GM19238 (cell line): Measurements from ENCODE around the gene SLC5A9.
"Not testable (repeated sequence)": the region's sequence is repeated elsewhere in the genome, so short reads cannot be mapped to it uniquely, and the experiment has no call there.

Experiments used
- DNase-seq: peaks from one replicate; pipeline ENCODE4 v3.0.0; 2011; ENCODE audit warnings: low spot score; ENCODE audit not compliant: insufficient read length

The SLC5A9 gene

GRCh38 chr1:48236716-48237470, 14.4 kb downstream of the SLC5A9 start:
- DNase-seq: peak; percentile 28

GRCh38 chr1:48242141-48242736, 19.7 kb downstream of the SLC5A9 start:
- no peak for DNase-seq

- DNase-seq: no peak
Measured at GRCh38 chr1:48245106-48245505, 22.6 kb downstream of the SLC5A9 start.

- DNase-seq: no peak
Measured at GRCh38 chr1:48246727-48247126, 24.2 kb downstream of the SLC5A9 start.

- DNase-seq: no peak
Measured at GRCh38 chr1:48248356-48248755, 25.8 kb downstream of the SLC5A9 start.

GRCh38 chr1:48249868-48250267, 27.4 kb downstream of the SLC5A9 start:
- no peak for DNase-seq

- DNase-seq: no peak
Measured at GRCh38 chr1:48250572-48250971, 28.1 kb downstream of the SLC5A9 start.

GRCh38 chr1:48251323-48251722, 28.8 kb downstream of the SLC5A9 start:
- no peak for DNase-seq

GRCh38 chr1:48251821-48252220, 29.3 kb downstream of the SLC5A9 start:
- no peak for DNase-seq

- DNase-seq: no peak
Measured at GRCh38 chr1:48254254-48254653, 31.7 kb downstream of the SLC5A9 start.

GRCh38 chr1:48258106-48258505, 35.6 kb downstream of the SLC5A9 start:
- no peak for DNase-seq

GRCh38 chr1:48261881-48262400, 39.4 kb downstream of the SLC5A9 start:
- no peak for DNase-seq

GRCh38 chr1:48263041-48263440, 40.5 kb downstream of the SLC5A9 start:
- DNase-seq: no peak

- DNase-seq: no peak
Measured at GRCh38 chr1:48266576-48266975, 44.1 kb downstream of the SLC5A9 start.

- not testable (repeated sequence) for DNase-seq
Measured at GRCh38 chr1:48277437-48277836, 54.9 kb downstream of the SLC5A9 start.

GRCh38 chr1:48282329-48282728, 59.8 kb downstream of the SLC5A9 start:
- DNase-seq: not testable (repeated sequence)

- not testable (repeated sequence) for DNase-seq
Measured at GRCh38 chr1:48284696-48285420, 62.3 kb downstream of the SLC5A9 start.

- no peak for DNase-seq
Measured at GRCh38 chr1:48285525-48285924, 63.0 kb downstream of the SLC5A9 start.

GRCh38 chr1:48291421-48291820, 68.9 kb downstream of the SLC5A9 start:
- DNase-seq: no peak

GRCh38 chr1:48292706-48293105, 70.2 kb downstream of the SLC5A9 start:
- no peak for DNase-seq

GRCh38 chr1:48294094-48294493, 71.6 kb downstream of the SLC5A9 start:
- DNase-seq: not testable (repeated sequence)

GRCh38 chr1:48294656-48295055, 72.1 kb downstream of the SLC5A9 start:
- no peak for DNase-seq
